Measurements from ENCODE around the gene DRAP1.

Gene DRAP1

GRCh38 chr11:65906602-65907001 lies 12.6 kb upstream of the DRAP1 start:
- no peak for DNase-seq

DNA sequence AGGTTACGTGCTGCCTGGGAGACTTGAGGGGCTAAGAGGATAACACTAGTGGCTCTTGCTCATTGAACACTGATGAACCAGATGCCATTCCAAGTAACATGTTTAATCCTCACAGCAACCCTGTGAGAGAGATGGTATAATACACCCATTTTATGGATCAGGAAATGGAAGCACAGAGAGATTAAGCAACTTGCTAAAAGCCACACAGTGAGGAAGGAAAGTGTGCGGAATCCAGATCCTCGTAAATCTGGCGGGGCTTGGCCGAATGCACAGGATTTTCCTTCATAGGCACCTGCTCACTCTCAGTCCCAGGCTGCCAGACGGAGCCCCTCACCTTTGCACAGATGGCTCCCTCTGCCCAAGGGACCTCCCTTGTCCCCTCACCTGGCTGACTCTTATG lies 11.3 kb upstream of the DRAP1 start:
- no peak for DNase-seq

DNA sequence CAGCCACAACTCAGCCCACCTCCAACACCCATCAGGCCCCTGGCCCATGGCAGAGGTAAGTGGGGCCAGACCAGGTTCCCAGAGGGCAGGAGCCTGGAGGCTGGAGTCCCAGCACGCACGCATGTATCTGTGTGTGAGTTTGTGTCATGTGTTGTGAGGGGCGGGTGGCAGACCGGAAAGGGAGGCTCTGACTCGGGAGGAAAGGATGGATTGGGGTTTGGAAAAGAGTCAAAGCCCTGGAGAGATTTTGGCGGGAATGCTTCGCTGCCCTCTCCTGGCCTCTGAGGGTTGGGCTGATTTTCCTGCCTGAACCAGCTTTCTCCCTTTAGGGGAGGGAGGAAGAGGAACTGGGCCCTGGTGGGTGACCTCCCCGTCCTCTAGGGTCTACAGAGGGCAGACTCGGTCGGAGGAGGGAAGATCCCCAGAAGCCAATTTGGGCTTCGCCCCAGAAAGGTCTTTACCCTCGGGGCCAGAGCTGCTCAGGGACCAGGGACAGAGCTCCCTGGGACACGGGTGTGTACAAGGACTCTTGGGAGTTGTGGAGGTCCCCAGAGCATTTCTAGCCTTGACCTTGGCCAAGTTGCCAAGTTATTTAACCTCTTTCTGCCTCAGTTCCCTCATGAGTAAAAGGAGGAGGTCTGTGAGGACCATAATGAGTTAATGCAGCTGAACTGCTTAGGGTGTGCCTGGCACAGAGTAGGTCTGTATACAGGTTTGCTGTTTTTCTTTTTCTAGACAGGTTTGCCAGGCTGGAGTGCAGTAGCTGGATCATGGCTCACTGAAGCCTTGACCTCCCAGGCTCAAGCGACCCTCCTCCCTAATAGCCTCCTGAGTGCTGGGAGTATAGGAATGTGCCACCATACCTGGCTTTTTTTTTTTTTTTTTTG lies 7.3 kb upstream of the DRAP1 start:
- no peak for DNase-seq

DNA sequence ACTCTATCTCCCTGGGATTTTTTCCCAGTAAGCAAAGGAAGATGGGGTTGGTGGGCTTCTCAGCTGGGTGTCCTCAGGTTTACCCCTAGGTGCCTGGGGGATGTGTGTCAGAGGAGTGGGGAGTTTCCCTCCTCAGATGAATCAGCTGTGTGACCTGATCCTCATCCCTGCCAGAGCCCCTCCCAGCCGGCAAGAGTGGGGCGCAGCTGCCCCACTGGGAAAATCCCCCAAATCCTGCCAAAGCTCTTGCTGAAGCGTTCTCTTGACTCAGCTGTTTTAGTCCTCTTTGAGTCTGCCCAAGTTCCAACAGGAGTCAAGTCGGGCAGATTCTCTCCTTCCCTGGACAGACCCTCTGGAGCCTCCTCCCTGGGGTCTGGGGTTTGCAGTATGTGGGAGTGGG lies 6.4 kb upstream of the DRAP1 start:
- no peak for DNase-seq

DNA sequence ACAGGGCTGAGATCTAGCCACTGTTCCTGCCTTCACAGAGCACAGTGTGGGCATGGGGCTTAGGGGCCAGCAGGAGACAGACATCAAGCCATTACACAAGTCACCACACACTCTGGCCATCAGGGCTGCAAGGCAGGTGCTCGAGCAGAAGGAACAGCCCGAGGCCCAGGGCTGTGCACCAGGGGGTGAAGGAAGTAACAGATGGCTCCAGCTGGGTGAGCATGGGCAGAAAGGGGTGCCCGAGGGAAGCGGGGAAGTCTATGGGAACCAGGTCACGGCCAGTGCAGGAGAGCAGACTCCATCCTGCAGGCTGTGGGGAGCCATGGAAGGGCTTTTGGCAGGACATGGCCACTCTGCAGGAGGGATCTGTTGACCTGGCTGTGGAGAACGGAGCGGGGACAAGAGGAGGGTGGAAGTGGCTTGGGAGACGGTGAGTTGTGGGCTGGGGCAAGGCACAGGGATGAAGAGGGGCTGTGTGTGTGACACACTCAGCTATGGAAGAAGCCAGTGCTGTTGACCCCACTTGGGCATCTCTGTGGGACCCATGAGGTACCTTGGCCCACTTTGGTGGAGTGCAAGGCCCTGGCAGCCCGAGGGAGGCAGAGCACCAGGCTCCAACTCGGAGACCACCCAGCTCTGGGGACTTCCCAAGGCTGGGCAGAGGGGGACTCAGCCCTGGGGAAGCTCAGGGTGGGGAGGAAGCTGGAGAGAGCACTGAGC lies 4.0 kb upstream of the DRAP1 start:
- DNase-seq: no peak

DNA sequence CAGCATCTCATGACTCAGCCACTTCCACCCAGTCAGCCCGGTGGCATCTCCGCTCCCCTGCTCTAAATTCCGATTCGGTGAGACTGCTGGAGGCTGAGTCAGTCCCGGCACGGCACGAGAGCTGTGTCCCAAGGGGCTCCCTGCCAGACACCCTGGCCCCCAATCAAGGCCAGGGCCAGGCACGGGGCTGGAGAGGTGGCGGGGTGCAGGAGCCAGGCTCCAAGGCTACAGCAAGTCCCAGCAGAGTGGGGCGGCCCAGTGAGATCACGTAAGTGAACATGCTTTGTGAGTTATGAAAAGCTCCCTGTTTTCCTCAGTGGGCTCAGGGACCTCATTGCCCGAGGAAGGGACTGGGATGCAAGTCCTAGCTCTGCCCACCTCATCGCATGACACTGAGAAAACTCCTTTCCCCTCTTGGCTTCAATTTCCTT lies 3.4 kb upstream of the DRAP1 start:
- no peak for DNase-seq

DNA sequence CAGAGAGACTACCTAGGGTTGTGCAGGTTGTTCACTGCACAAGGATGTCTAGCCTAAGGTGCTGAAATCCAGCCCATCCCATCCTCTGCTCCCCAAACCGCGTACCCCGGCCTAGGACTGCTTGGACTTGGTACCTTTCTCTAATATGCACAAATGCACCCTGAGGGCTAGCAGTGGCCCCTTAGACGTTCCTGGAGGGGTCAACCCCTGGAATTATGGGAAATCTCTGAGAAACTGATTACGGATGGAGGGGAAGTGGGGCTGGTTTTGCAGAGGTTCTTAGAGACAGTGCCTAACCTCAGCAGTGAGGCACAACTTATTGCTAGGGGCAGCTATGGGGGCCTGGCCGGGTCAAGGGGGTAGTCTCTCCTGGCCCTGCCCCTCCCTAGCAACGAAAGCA lies 2.8 kb upstream of the DRAP1 start:
- no peak for DNase-seq

DNA sequence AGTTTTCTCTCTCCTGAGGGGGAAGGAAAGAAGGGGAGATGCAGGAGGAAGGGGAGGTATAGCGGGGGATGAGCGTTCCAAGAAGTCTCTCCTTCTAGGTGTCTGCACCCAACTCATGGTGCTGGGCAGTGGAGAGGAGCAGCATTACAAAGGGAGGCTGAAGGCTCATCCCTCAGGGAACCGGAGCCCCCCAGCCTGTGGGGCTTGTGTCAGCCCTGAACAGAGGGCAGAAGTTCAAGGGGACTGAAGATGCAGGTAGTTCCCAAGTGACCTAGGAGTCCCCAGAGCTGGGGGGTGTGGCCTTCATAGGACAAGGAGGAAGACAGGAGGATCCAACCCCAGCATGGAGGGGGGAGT lies 2.2 kb upstream of the DRAP1 start:
- no peak for DNase-seq

DNA sequence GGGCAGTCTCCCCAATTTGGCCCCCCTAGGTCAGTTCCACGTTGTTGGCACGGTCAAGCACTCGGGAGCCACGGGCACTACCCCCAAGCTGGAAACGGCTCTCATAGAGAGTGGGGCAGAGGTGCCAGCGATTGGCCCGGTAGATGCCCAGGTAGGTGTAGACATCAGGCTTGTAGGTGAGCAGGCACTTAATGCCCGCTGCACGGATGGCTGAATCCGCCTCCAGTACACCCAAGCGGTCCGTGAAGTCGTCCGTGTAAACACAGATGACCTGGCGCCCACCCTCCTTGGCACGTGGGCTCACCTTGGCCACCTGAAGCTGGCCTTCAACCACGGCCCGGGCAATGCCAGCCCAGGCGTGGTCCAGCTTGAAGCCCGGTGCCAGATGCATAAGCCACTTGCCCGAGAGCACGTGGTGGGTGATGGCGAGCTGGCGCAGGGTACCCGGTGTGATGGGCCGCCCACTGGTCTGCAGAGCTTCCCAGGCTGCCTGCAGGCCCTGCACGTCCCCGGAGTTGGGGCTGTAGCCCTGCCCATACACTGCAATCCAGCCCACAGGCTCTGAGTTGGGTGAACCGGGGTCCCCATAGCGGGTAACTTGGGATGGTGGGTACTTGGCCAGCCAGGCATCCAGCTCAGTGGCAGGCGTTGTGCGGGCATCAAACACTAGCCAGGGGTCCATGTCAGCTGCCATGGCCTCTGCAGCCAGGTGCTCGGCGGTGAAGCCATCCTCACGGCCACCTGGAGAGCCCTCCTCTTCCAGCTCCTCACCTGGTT lies 1.6 kb upstream of the DRAP1 start:
- DNase-seq: no peak

- DNase-seq: no peak
Observed at GRCh38 chr11:65918211-65919140, 750 bp upstream of the DRAP1 start, which contains the start of gene C11orf68. TSS of gene C11orf68 (minus strand) at chr11:65919062. CDS start at chr11:65919031, 31 bp downstream.

DNA sequence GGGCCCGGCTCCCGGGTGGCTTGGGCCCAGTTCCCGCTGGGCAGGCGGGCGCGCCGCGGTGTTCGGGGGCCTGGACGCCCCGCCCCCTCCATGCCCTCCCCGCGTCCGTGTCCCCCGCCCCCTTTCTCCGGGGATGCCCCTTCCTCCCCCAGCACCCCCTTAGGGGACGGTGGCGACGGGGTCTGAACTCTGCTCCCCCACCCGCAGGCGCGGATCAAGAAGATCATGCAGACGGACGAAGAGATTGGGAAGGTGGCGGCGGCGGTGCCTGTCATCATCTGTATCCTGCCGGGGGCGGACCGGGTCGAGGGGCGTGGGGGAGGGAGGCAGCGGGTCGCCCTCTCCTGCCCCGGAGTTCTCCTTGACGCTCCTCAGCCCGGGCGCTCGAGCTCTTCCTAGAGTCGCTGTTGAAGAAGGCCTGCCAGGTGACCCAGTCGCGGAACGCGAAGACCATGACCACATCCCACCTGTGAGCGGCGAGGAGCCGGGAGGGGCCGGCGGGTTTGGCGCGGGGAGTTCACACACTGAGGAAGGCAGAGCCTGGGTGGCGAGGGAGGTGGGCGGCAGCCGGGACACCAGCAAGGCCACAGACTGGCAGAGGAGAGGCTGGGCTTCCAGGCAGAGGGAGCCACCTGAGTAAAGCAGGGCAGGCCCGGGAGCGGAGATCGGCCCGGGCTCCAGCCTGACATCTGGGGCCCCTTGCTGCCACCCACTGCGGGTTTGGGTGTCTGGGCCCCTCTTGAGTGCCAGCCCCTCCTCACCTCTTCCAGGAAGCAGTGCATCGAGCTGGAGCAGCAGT lies 546 bp downstream of the DRAP1 start:
- DNase-seq: peak; percentile 76

DNA sequence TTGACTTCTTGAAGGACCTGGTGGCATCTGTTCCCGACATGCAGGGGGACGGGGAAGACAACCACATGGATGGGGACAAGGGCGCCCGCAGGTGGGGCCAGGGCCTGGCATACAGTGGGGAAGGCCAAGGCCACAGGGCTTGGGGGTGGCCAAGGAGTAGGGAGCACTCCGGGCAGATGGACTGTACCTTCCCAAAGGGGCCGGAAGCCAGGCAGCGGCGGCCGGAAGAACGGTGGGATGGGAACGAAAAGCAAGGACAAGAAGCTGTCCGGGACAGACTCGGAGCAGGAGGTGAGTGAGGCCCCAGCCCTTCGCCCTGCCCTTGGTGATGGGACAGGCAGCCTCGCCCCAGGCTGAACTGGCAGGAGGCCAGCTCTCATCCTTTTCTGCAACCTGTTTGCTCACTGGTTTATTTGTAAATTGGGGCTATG lies 1.2 kb downstream of the DRAP1 start:
- no peak for DNase-seq

GRCh38 chr11:65921033-65921555 lies 1.9 kb downstream of the DRAP1 start:
- no peak for DNase-seq

DNA sequence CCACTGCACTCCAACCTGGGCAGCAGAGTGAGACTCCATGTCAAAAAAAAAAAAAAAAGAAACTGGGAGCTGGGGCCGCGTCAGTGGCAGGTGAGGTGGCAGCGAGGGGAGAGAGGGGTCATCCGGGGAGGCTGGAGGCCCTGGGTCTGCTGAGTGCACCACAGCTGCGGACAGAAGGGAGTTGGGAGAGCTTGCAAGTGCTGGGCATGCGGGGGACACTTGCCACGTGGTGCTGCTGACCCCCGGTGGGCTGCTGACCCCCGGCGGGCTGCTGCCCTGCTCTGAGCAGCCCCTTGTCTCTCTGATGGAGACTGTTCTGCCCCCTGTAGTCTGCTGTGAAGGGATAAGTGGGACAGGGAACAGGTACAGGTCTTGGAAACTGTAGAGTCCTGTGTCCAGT lies 2.6 kb downstream of the DRAP1 start:
- no peak for DNase-seq

DNA sequence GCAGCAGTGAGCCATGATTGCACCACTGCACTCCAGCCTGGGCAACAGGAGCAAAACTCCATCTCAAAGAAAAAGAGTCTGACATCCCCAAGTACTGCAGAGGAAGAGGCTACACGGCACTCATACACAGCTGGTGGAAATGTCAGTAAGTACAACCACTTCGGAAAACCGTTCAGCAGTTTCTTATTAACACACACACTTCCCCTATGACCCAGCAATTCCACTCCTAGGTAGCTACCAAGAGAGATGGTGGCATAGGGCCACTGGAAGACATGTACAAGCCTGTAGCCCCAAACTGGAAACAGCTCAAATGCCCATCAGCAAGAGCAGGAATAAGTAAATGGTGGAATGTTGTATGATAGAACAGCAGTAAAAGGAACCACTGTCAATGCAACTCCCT lies 3.3 kb downstream of the DRAP1 start:
- no peak for DNase-seq

DNA sequence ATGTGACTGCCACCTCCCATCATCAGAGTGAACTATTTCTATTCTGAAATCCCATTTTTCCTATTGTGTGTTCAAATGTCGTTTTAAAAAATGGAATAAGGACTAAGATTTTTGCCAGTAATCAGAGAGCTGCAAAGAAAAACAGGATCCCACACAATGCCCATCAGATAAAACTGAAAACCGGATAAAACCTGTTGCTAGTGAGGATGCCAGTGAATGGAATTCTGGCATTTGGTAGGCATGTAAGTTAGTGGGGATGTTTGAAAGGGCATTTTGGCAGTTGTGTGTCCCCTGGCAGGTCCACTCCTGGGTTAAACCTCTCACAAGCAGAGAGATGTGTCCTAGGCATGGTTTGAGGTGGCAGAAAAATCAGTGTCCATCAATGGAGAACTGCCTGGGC lies 6.2 kb downstream of the DRAP1 start:
- no peak for DNase-seq

GRCh38 chr11:65927904-65928397 lies 8.7 kb downstream of the DRAP1 start:
- DNase-seq: peak; percentile 87

DNA sequence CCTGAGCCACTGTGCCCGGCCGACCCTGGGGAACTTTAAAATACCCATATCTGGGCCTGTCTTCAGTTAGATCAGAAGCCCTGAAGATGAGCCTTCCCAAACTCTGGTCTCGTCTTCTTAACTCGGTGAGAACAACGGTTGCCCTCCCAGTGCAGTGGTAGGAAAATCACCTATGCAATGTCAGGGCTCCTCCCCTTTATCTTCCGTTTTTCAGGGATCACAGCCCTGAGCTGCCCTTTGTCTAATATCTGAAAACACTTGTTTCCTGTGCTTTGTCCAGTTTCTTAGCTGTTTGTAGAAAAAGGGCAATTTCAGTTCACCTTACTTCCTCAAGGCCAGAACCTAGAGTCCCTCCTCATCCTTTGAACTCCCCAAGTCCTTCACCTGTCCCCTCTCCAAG lies 9.4 kb downstream of the DRAP1 start:
- peak; percentile 40 for DNase-seq

DNA sequence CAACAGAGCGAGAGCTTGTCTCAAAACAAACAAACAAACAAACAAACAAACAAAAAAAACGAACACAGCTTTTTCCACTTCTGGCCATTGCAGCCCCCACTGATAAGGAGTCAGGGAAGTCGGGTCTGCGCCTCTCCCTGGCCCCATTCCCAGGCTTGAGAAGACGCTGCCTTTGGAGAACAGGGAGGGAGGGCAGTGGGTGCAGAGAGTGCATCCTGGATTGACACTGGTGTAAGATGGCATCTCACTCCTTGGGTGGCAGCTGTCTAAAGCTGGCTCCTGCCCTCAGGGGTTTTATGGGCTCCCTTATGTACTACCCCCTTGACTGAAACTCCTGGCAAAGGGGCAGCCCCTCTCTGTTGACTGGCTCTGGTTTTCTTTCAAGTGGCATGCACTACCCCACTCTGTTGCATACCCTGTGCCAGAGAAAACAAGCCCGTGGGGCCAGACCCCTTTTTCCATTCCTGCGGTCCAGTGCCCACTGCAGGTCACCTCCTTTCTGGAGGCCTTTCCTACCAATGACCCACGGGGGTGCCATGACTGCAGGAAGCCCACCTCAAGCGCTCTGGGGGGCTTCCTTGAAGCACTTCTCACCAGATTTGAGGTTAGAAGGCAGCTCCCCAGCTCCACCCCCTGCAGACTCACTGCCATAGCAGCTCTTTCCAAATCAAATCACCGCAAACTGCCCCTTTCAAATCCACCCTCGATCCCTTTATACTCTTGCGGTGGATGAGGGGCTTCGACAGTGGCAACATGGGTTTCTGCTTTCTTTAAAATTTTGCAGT lies 12.7 kb downstream of the DRAP1 start:
- DNase-seq: no peak

GRCh38 chr11:65932558-65932919 lies 13.3 kb downstream of the DRAP1 start:
- DNase-seq: no peak
